ENCODE data around the gene CCDC187. TPM values are rescaled to one million over a fixed set of nuclear protein-coding genes. Genes with fewer than 3 reads are reported as not detected.

Gene CCDC187
- polyA plus RNA-seq, 3 donors = not detected

DNA sequence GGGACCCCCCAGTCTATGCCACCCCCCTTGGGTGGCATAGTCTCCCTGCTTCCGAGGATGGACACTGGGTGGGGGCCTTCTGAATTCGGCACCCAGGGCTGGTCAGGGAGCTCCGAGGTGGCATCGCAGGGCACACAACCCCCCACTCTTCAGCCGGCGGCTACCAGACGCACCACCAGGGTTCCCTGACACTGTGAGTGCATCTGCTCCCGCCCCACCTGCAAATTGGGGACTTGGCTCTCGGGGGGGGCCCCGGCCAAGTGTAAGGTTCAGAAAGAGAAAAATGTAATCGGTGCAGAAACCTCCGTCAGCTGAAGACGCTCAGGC is 45.6 kb downstream of the CCDC187 start:
- DNase-seq = no peak
- WGBS (ENCODE audit: insufficient coverage) = 94% methylated on average over 7 of the region's 13 CpGs
- no peaks in the 10 kb centered on the region for H3K4me1 Mint-ChIP-seq

GRCh38 chr9:136257381-136258298 is 46.3 kb downstream of the CCDC187 start:
- H3K4me3 Mint-ChIP-seq = no peak overlapping the region
- Histone ChIP-seq H3K4me1 (ENCODE audit: control insufficient read depth in 1 of 2, insufficient read depth in 2 of 2, low read length in 2 of 2) (no peaks in the 10 kb centered on the region), H3K27ac (ENCODE audit: low read depth in 1 of 2, low read length in 2 of 2) (no peak overlapping the region), H3K79me2 (ENCODE audit: insufficient read depth, low read length) (no peaks in the 10 kb centered on the region), H3K9me3 (replicated peaks in 1 of 2; ENCODE audit: control insufficient read depth in 1 of 2, insufficient read depth in 1 of 2, low read length in 2 of 2) (no peaks in the 10 kb centered on the region), H2AFZ (ENCODE audit: insufficient read depth, low read depth, low read length, poor library complexity, severe bottlenecking) (no peak overlapping the region), H3K4me2 (replicated peaks; ENCODE audit: extremely low read depth, low read length, poor library complexity, severe bottlenecking) (no peak overlapping the region), H3K36me3 (replicated peaks in 1 of 2; ENCODE audit: control insufficient read depth in 1 of 2, insufficient read depth in 2 of 2, low read length in 2 of 2) (no peaks in the 10 kb centered on the region), H4K20me1 (ENCODE audit: insufficient read depth, low read length) (no peaks in the 10 kb centered on the region), H3K27me3 (ENCODE audit: control insufficient read depth in 2 of 2, insufficient read depth in 2 of 2, low read length in 2 of 2) (no peaks in the 10 kb centered on the region), H3K9ac (ENCODE audit: insufficient read depth, low read length, poor library complexity, severe bottlenecking) (no peak overlapping the region), H3K4me3 (replicated peaks in 1 of 3; ENCODE audit: low read depth in 2 of 3, low read length in 3 of 3) (no peak overlapping the region)
- H3K36me3 Mint-ChIP-seq = no peaks in the 10 kb centered on the region
- no peak overlapping the region for H3K27ac Mint-ChIP-seq
- no peaks in the 10 kb centered on the region for H3K9me3 Mint-ChIP-seq
- H3K27me3 Mint-ChIP-seq (ENCODE audit: low read depth in 3 of 3) = peaks cover 2 to 8% (median 7%) of the 10 kb centered on the region in 3 donors
- H3K4me1 Mint-ChIP-seq = no peaks in the 10 kb centered on the region
- intact Hi-C loops (cut with micrococcal nuclease) = no loop called here
- no peak for TF ChIP-seq CTCF (IDR thresholded peaks at IDR 0.05)
- WGBS (ENCODE audit: insufficient coverage) = 92% methylated on average over 33 of the region's 39 CpGs
- no peak for DNase-seq

More for the DNA sequence above, 45.6 kb downstream of the CCDC187 start:
- H3K4me1 ChIP-seq (ENCODE audit: control insufficient read depth in 1 of 2, insufficient read depth in 2 of 2, low read length in 2 of 2) = no peaks in the 10 kb centered on the region
- no peak overlapping the region for H3K4me2 ChIP-seq (replicated peaks; ENCODE audit: extremely low read depth, low read length, poor library complexity, severe bottlenecking)
- no peaks in the 10 kb centered on the region for H3K36me3 ChIP-seq (replicated peaks in 1 of 2; ENCODE audit: control insufficient read depth in 1 of 2, insufficient read depth in 2 of 2, low read length in 2 of 2)
- no peak for TF ChIP-seq CTCF (IDR thresholded peaks at IDR 0.05)
- no peak overlapping the region for H3K27ac Mint-ChIP-seq
- no peaks in the 10 kb centered on the region for H3K9me3 ChIP-seq (replicated peaks in 1 of 2; ENCODE audit: control insufficient read depth in 1 of 2, insufficient read depth in 1 of 2, low read length in 2 of 2)
- no peaks in the 10 kb centered on the region for H3K9me3 Mint-ChIP-seq
- no peak overlapping the region for H3K9ac ChIP-seq (ENCODE audit: insufficient read depth, low read length, poor library complexity, severe bottlenecking)
- H2AFZ ChIP-seq (ENCODE audit: insufficient read depth, low read depth, low read length, poor library complexity, severe bottlenecking) = no peak overlapping the region
- H3K27me3 ChIP-seq (ENCODE audit: control insufficient read depth in 2 of 2, insufficient read depth in 2 of 2, low read length in 2 of 2) = no peaks in the 10 kb centered on the region
- H3K4me3 Mint-ChIP-seq = no peak overlapping the region
- intact Hi-C loops (cut with micrococcal nuclease) = no loop called here
- H3K79me2 ChIP-seq (ENCODE audit: insufficient read depth, low read length) = no peaks in the 10 kb centered on the region
- no peaks in the 10 kb centered on the region for H4K20me1 ChIP-seq (ENCODE audit: insufficient read depth, low read length)
- no peak overlapping the region for H3K4me3 ChIP-seq (replicated peaks in 1 of 3; ENCODE audit: low read depth in 2 of 3, low read length in 3 of 3)
- H3K27ac ChIP-seq (ENCODE audit: low read depth in 1 of 2, low read length in 2 of 2) = no peak overlapping the region
- H3K27me3 Mint-ChIP-seq (ENCODE audit: low read depth in 3 of 3) = peaks cover 2 to 8% (median 7%) of the 10 kb centered on the region in 3 donors
- no peaks in the 10 kb centered on the region for H3K36me3 Mint-ChIP-seq
